ENCODE results near the gene PCDHB13.
"Not testable (repeated sequence)": the region's sequence is repeated elsewhere in the genome, so short reads cannot be mapped to it uniquely, and the experiment has no call there.

PCDHB13 gene

GRCh38 chr5:141208478-141208877 lies 5.2 kb upstream of the PCDHB13 start, which contains the start of gene PCDHB12:
Gene PCDHB12 (plus strand): TSS chr5:141208719. CDS start chr5:141208908, 189 bp downstream.
- DNase-seq: no peak

GRCh38 chr5:141210281-141210680 lies 3.4 kb upstream of the PCDHB13 start:
- DNase-seq: not testable (repeated sequence)

GRCh38 chr5:141210849-141211248 lies 2.9 kb upstream of the PCDHB13 start:
- not testable (repeated sequence) for DNase-seq

DNA sequence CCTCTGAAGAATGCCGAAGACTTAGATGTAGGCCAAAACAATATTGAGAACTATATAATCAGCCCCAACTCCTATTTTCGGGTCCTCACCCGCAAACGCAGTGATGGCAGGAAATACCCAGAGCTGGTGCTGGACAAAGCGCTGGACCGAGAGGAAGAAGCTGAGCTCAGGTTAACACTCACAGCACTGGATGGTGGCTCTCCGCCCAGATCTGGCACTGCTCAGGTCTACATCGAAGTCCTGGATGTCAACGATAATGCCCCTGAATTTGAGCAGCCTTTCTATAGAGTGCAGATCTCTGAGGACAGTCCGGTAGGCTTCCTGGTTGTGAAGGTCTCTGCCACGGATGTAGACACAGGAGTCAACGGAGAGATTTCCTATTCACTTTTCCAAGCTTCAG lies 864 bp downstream of the PCDHB13 start:
- DNase-seq: not testable (repeated sequence)

DNA sequence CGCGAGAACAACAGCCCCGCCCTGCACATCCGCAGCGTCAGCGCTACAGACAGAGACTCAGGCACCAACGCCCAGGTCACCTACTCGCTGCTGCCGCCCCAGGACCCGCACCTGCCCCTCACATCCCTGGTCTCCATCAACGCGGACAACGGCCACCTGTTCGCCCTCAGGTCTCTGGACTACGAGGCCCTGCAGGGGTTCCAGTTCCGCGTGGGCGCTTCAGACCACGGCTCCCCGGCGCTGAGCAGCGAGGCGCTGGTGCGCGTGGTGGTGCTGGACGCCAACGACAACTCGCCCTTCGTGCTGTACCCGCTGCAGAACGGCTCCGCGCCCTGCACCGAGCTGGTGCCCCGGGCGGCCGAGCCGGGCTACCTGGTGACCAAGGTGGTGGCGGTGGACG lies 1.8 kb downstream of the PCDHB13 start:
- DNase-seq: not testable (repeated sequence)

DNA sequence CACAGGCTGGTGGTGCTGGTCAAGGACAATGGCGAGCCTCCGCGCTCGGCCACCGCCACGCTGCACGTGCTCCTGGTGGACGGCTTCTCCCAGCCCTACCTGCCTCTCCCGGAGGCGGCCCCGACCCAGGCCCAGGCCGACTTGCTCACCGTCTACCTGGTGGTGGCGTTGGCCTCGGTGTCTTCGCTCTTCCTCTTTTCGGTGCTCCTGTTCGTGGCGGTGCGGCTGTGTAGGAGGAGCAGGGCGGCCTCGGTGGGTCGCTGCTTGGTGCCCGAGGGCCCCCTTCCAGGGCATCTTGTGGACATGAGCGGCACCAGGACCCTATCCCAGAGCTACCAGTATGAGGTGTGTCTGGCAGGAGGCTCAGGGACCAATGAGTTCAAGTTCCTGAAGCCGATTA lies 2.3 kb downstream of the PCDHB13 start:
- not testable (repeated sequence) for DNase-seq

GRCh38 chr5:141223112-141223783 lies 9.5 kb downstream of the PCDHB13 start, which contains the start of gene PCDHB14:
Gene PCDHB14 (plus strand): TSS chr5:141223343. CDS start chr5:141223506, 163 bp downstream.
- DNase-seq: no peak

GRCh38 chr5:141224844-141225243 lies 11.1 kb downstream of the PCDHB13 start:
- DNase-seq: not testable (repeated sequence)

- not testable (repeated sequence) for DNase-seq
Measured at GRCh38 chr5:141225421-141225820, 11.7 kb downstream of the PCDHB13 start.

GRCh38 chr5:141234109-141234667 lies 20.5 kb downstream of the PCDHB13 start:
- no peak for DNase-seq

DNA sequence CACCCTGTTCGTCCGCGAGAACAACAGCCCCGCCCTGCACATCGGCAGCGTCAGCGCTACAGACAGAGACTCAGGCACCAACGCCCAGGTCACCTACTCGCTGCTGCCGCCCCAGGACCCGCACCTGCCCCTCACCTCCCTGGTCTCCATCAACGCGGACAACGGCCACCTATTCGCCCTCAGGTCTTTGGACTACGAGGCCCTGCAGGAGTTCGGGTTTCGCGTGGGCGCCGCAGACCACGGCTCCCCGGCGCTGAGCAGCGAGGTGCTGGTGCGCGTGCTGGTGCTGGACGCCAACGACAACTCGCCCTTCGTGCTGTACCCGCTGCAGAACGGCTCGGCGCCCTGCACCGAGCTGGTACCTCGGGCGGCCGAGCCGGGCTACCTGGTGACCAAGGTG lies 22.2 kb downstream of the PCDHB13 start:
- not testable (repeated sequence) for DNase-seq

DNA sequence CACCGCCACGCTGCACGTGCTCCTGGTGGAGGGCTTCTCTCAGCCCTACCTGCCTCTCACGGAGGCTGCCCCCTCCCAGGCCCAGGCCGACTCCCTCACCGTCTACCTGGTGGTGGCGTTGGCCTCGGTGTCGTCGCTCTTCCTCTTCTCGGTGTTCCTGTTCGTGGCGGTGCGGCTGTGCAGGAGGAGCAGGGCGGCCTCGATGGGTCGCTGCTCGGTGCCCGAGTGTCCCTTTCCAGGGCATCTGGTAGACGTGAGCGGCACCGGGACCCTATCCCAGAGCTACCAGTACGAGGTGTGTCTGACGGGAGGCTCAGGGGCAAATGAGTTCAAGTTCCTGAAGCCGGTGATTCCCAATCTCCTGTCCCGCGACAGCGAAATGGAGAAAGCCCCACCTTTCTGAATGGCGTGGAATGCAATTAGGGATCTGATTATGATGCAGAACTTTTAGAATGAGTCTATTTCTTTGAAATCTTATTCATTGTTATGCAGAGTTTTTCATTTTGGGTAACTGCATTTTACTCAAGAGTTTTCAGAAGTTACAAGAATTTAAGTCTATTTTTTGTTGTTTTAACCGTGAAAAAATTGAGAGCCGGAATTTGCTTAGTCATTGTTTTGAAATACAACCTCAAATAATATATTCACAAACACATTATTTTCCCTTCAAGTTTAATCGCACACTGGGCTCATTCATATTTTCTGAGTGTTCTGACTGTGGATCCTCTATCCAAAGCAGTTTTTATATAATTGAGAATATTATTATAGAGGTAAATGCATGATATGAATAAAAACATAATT lies 23.0 kb downstream of the PCDHB13 start:
- no peak for DNase-seq

- no peak for DNase-seq
Measured at GRCh38 chr5:141241496-141241895, 27.8 kb downstream of the PCDHB13 start.

GRCh38 chr5:141245250-141245717 lies 31.6 kb downstream of the PCDHB13 start, which contains the start of gene PCDHB15:
Gene PCDHB15 (plus strand): TSS chr5:141245395. CDS start chr5:141245579, 184 bp downstream.
- peak; percentile 52 for DNase-seq

GRCh38 chr5:141246971-141247370 lies 33.3 kb downstream of the PCDHB13 start:
- DNase-seq: not testable (repeated sequence)

DNA sequence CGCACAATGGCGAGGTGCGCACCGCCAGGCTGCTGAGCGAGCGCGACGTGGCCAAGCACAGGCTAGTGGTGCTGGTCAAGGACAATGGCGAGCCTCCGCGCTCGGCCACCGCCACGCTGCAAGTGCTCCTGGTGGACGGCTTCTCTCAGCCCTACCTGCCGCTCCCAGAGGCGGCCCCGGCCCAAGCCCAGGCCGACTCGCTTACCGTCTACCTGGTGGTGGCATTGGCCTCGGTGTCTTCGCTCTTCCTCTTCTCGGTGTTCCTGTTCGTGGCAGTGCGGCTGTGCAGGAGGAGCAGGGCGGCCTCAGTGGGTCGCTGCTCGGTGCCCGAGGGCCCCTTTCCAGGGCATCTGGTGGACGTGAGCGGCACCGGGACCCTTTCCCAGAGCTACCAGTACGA lies 33.7 kb downstream of the PCDHB13 start:
- DNase-seq: not testable (repeated sequence)

GRCh38 chr5:141250576-141250975 lies 36.9 kb downstream of the PCDHB13 start:
- no peak for DNase-seq

- DNase-seq: no peak
Measured at GRCh38 chr5:141258464-141258863, 44.7 kb downstream of the PCDHB13 start.

DNA sequence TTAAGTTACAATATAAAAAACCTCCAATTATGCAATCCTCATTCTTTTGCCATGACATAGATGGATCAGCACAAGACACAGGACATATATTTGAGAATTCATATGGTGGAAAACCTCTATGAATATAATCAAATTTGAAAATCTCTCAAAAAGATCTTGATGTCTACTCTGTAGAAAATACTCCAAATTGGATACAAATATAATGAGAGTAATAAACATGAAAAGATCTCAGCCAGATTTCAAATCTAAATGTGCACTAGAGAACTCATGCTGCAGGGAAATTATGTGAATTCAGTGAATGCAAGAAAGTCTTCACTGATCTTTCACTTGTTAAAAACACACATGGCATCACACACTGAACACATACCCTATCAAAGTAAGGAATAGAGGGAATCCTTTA lies 45.2 kb downstream of the PCDHB13 start:
- DNase-seq: no peak

GRCh38 chr5:141260458-141261237 lies 46.9 kb downstream of the PCDHB13 start:
- DNase-seq: no peak

DNA sequence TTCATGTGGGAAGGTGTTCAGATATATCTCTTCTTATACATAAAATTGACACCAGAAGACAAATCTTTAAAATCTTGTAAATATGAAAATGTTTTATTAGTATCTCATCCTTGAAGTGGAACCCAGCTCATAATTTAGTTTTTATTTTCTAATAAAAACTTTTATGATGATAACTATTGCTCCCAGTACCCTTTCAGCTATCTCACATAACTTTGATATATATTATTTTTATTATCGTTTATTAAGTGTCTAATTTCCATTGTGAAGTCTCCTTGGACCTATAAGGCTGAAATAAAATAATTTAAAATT lies 47.5 kb downstream of the PCDHB13 start:
- DNase-seq: no peak

Data from T1000 (cell line).